Smooth muscle cell (in vitro differentiated cells): Measurements from ENCODE around the gene CMTM7. TPM values are rescaled to one million over a fixed set of nuclear protein-coding genes. Genes with fewer than 3 reads are reported as not detected.

Experiments used
- DNase-seq: peaks from one replicate; lab custom pipeline; 2025; ENCODE audit not compliant: unreplicated experiment; lab: John Stamatoyannopoulos, UW
- H2AFZ ChIP-seq: fragments of 200-600 bp; sonication (generic); 2 replicates; pipeline ENCODE4 v1.6.0; 2016; ENCODE audit warnings: antibody characterized with exemption, low read depth, mild to moderate bottlenecking
- H3F3A ChIP-seq: fragments of 200-600 bp; sonication (generic); 2 replicates; pipeline ENCODE4 v1.6.0; 2017; ENCODE audit warnings: antibody characterized with exemption, low read depth
- H3K27ac ChIP-seq: fragments of 200-600 bp; sonication (generic); 2 replicates; pipeline ENCODE4 v1.5.1; 2016; ENCODE audit warnings: low read depth, mild to moderate bottlenecking
- H3K27me3 ChIP-seq: fragments of 200-600 bp; sonication (generic); 2 replicates; pipeline ENCODE4 v1.6.1; 2016; ENCODE audit warnings: low read depth, mild to moderate bottlenecking
- H3K36me3 ChIP-seq: fragments of 200-600 bp; sonication (generic); 2 replicates; pipeline ENCODE4 v1.5.1; 2016; ENCODE audit warnings: low read depth
- H3K4me1 ChIP-seq: fragments of 200-600 bp; sonication (generic); 2 replicates; pipeline ENCODE4 v1.5.1; 2016; ENCODE audit warnings: low read depth
- H3K4me2 ChIP-seq: fragments of 200-600 bp; sonication (generic); 2 replicates; pipeline ENCODE4 v1.6.0; 2016; ENCODE audit warnings: mild to moderate bottlenecking
- H3K4me3 ChIP-seq: fragments of 200-600 bp; sonication (generic); 2 replicates; pipeline ENCODE4 v1.5.1; 2016; ENCODE audit warnings: mild to moderate bottlenecking
- H3K79me2 ChIP-seq: fragments of 200-600 bp; sonication (generic); 2 replicates; pipeline ENCODE4 v1.6.0; 2016; ENCODE audit warnings: low read depth, mild to moderate bottlenecking
- H3K9ac ChIP-seq: fragments of 200-600 bp; sonication (generic); 2 replicates; pipeline ENCODE4 v1.6.0; 2016; ENCODE audit warnings: low read depth
- H3K9me3 ChIP-seq: fragments of 200-600 bp; sonication (generic); replicated peaks from 2 replicates; pipeline ENCODE4 v1.5.1; 2016; ENCODE audit warnings: low read depth
- H4K20me1 ChIP-seq: fragments of 200-600 bp; sonication (generic); 2 replicates; pipeline ENCODE4 v1.6.0; 2016; ENCODE audit warnings: low read depth
- CTCF ChIP-seq: fragments of 200-600 bp; sonication (generic); IDR thresholded peaks from 2 replicates; pipeline ENCODE4 v1.5.1; 2017; ENCODE audit warnings: borderline replicate concordance, mild to moderate bottlenecking, antibody characterized with exemption; ENCODE audit not compliant: insufficient read depth, poor library complexity, severe bottlenecking
- WGBS: methylation state at CpG from one replicate; pipeline ENCODE4 v1.1.7; 2016; ENCODE audit warnings: low lambda C conversion rate; 5-methylcytosine and 5-hydroxymethylcytosine counted together
- polyA plus RNA-seq: library from polyadenylated mRNA; unstranded; fragments of >200 nt; fragmentation: Nextera tagmentation; extraction: Ambion mirVana; gene quantifications from 2 replicates; pipeline ENCODE4 v1.2.1, GENCODE V29; 2016
- total RNA-seq: library from RNA; depleted of rRNA; stranded (reverse); fragments of >200 nt; gene quantifications from 2 replicates; pipeline ENCODE4 v1.2.3, GENCODE V29; 2014

Gene CMTM7
- total and polyA plus RNA-seq, 2 experiments from 2014 or later = 23.4 to 43.1 TPM

GRCh38 chr3:32500880-32501782 lies 109.5 kb downstream of the CMTM7 start:
- H4K20me1 ChIP-seq = peaks cover 52% of the 10 kb centered on the region
- no peak for TF ChIP-seq CTCF
- DNase-seq = peak; percentile 2
- H3F3A ChIP-seq = peaks cover 10% of the 10 kb centered on the region
- no peaks in the 10 kb centered on the region for H3K9me3 ChIP-seq
- H3K36me3 ChIP-seq = no peaks in the 10 kb centered on the region
- peaks cover 13% of the 10 kb centered on the region for H3K4me1 ChIP-seq
- H3K4me2 ChIP-seq = peak overlapping the region; percentile 90
- no peak overlapping the region for H2AFZ ChIP-seq
- H3K79me2 ChIP-seq = peaks cover 50% of the 10 kb centered on the region
- peak overlapping the region; percentile 92 for H3K4me3 ChIP-seq
- H3K9ac ChIP-seq = peak overlapping the region; percentile 94
- peak overlapping the region; percentile 96 for H3K27ac ChIP-seq
- H3K27me3 ChIP-seq = no peaks in the 10 kb centered on the region
- 31% methylated on average over 25 of the region's 25 CpGs for WGBS

GRCh38 chr3:32501783-32502117 lies 110.1 kb downstream of the CMTM7 start:
- H3K4me1 ChIP-seq = peaks cover 13% of the 10 kb centered on the region
- H3K36me3 ChIP-seq = no peaks in the 10 kb centered on the region
- H3K4me2 ChIP-seq = peak overlapping the region; percentile 90
- peak overlapping the region; percentile 92 for H3K4me3 ChIP-seq
- peaks cover 10% of the 10 kb centered on the region for H3F3A ChIP-seq
- no peaks in the 10 kb centered on the region for H3K27me3 ChIP-seq
- no peak for DNase-seq
- H4K20me1 ChIP-seq = peaks cover 46% of the 10 kb centered on the region
- H2AFZ ChIP-seq = peak overlapping the region; percentile 64
- H3K27ac ChIP-seq = peak overlapping the region; percentile 96
- peak overlapping the region; percentile 94 for H3K9ac ChIP-seq
- no peaks in the 10 kb centered on the region for H3K9me3 ChIP-seq
- H3K79me2 ChIP-seq = peaks cover 44% of the 10 kb centered on the region
- 2% methylated on average over 4 of the region's 4 CpGs for WGBS
- TF ChIP-seq CTCF = no peak

- Histone ChIP-seq H3K79me2 (peaks cover 43% of the 10 kb centered on the region), H3K27ac (peak within 1 kb of the TSS; percentile 96), H3K4me2 (peak within 1 kb of the TSS; percentile 90), H3K9ac (peak within 1 kb of the TSS; percentile 94), H4K20me1 (peaks cover 44% of the 10 kb centered on the region), H3K4me3 (peak within 1 kb of the TSS; percentile 92), H3K4me1 (peaks cover 13% of the 10 kb centered on the region), H3F3A (peaks cover 10% of the 10 kb centered on the region), H2AFZ (peak within 1 kb of the TSS; percentile 98), H3K27me3 (no peaks in the 10 kb centered on the region), H3K9me3 (no peaks in the 10 kb centered on the region), H3K36me3 (no peaks in the 10 kb centered on the region)
- DNase-seq = peak; percentile 71
- no peak for TF ChIP-seq CTCF
- WGBS = under 1% methylated on average over 50 of the region's 61 CpGs
Observed at GRCh38 chr3:32502118-32502945, 110.7 kb downstream of the CMTM7 start, which contains the start of gene CMTM6. CMTM6 (minus strand) TSS chr3:32502852; CDS start chr3:32502745, 107 bp downstream.
